ENCODE results near the gene NFIB. TPM values are rescaled to one million over a fixed set of nuclear protein-coding genes. Genes with fewer than 3 reads are reported as not detected.

Gene NFIB
- total and polyA plus RNA-seq, 2 experiments from 2014 or later = 5.3 to 6.0 TPM

DNA sequence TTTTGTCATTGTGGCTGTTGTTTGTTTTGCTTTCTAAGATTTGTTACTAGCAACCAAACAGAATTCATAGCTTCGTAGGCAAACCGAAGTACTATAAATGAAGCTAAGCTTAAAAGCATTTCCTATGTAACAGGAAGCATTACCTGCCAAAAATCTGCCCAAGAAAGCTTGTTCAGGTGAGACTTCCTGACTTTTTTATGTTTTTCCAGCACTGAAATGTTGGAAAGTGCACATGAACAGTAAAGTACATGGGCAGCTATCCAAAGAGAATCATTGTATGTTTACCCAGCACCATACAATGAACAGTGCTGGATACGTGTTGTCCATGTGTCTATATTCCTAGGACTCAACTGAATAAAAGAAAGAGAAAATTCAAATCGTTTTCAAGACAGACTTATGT, 247.1 kb downstream of the NFIB start:
- no peak for TF ChIP-seq EZH2phosphoT487 (IDR thresholded peaks at IDR 0.05; ENCODE audit: insufficient read depth, low read depth)
- no peak for TF ChIP-seq EZH2 (IDR thresholded peaks at IDR 0.05; ENCODE audit: insufficient read depth, poor library complexity, severe bottlenecking)
- Histone ChIP-seq H3K4me2 (ENCODE audit: unreplicated experiment) (no peak overlapping the region), H3K27me3 (replicated peaks; ENCODE audit: insufficient read depth) (no peaks in the 10 kb centered on the region), H3K9me2 (ENCODE audit: insufficient read depth) (no peaks in the 10 kb centered on the region), H4K20me1 (ENCODE audit: insufficient read depth) (no peaks in the 10 kb centered on the region), H3K36me3 (ENCODE audit: low read depth) (no peaks in the 10 kb centered on the region), H2AFZ (no peak overlapping the region), H3K9ac (no peak overlapping the region), H3K4me3 (no peak overlapping the region), H3K79me2 (ENCODE audit: insufficient read depth) (no peaks in the 10 kb centered on the region), H3K9me3 (ENCODE audit: low read depth) (no peaks in the 10 kb centered on the region), H3F3A (ENCODE audit: insufficient read depth) (peaks cover 16% of the 10 kb centered on the region), H3K4me1 (ENCODE audit: insufficient read depth) (peaks cover 10% of the 10 kb centered on the region), H3K27ac (no peak overlapping the region)
- no peak for DNase-seq
- 65 to 70% methylated on average over 4 of the region's 4 CpGs for WGBS, 2 experiments (ENCODE audit: low coverage in 1 of 2, low lambda C conversion rate in 2 of 2, missing lambda C conversion rate in 2 of 2)
- in situ Hi-C loops (cut with MboI) = no loop called here

DNA sequence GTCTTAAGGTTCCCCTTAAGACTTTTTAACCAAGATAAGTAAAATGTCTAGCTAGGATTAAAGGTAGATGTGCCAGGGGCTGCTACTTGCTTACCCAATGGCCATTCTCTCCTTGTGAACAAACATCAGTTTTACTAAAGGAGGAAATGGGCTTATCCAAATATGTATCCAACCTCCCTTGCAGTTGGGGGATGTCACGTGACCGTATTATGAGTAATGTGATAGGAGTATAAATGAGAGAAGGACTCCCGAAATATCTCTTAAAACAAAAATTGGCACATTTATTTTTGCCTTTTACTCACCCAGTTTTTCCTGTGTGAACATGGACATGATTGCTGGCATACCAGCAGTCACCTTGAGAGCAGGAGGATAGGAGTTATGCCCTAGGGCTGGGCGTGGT, 247.9 kb downstream of the NFIB start:
- Histone ChIP-seq H3K4me3 (no peak overlapping the region), H3K27ac (no peak overlapping the region), H3F3A (ENCODE audit: insufficient read depth) (peaks cover 17% of the 10 kb centered on the region), H3K4me1 (ENCODE audit: insufficient read depth) (peaks cover 10% of the 10 kb centered on the region), H3K9me3 (ENCODE audit: low read depth) (no peaks in the 10 kb centered on the region), H4K20me1 (ENCODE audit: insufficient read depth) (no peaks in the 10 kb centered on the region), H3K9me2 (ENCODE audit: insufficient read depth) (no peaks in the 10 kb centered on the region), H2AFZ (no peak overlapping the region), H3K36me3 (ENCODE audit: low read depth) (no peaks in the 10 kb centered on the region), H3K4me2 (ENCODE audit: unreplicated experiment) (no peak overlapping the region), H3K79me2 (ENCODE audit: insufficient read depth) (no peaks in the 10 kb centered on the region), H3K9ac (no peak overlapping the region), H3K27me3 (replicated peaks; ENCODE audit: insufficient read depth) (no peaks in the 10 kb centered on the region)
- TF ChIP-seq EZH2phosphoT487 (IDR thresholded peaks at IDR 0.05; ENCODE audit: insufficient read depth, low read depth) = no peak
- no peak for TF ChIP-seq EZH2 (IDR thresholded peaks at IDR 0.05; ENCODE audit: insufficient read depth, poor library complexity, severe bottlenecking)
- in situ Hi-C loops (cut with MboI) = no loop called here
- WGBS, 2 experiments (ENCODE audit: low coverage in 1 of 2, low lambda C conversion rate in 2 of 2, missing lambda C conversion rate in 2 of 2) = 92 to 97% methylated on average over 4 of the region's 4 CpGs
- no peak for DNase-seq

DNA sequence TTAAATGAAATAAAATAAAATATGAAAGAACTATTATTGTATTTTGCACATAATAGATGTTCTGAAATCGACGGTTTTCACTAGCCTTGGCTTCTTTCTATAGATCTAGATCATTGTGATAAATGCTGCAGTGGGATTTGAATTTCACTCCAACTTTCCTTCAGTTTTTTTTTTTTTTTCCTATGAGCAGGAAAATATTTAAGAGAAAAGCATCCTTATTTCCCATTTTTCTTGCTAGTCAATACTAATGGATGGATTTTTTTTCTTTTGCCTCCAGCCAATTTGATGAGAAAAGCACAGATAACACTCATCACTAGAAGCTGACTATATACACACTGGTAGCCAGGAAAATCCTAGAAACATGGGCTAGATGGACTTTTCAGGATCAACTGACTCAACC, 249.0 kb downstream of the NFIB start:
- Histone ChIP-seq H3K9me2 (ENCODE audit: insufficient read depth) (no peaks in the 10 kb centered on the region), H3K9ac (no peak overlapping the region), H2AFZ (no peak overlapping the region), H3K4me1 (ENCODE audit: insufficient read depth) (peaks cover 10% of the 10 kb centered on the region), H3K4me2 (ENCODE audit: unreplicated experiment) (no peak overlapping the region), H4K20me1 (ENCODE audit: insufficient read depth) (no peaks in the 10 kb centered on the region), H3K27ac (no peak overlapping the region), H3K36me3 (ENCODE audit: low read depth) (no peaks in the 10 kb centered on the region), H3K79me2 (ENCODE audit: insufficient read depth) (no peaks in the 10 kb centered on the region), H3K9me3 (ENCODE audit: low read depth) (no peaks in the 10 kb centered on the region), H3F3A (ENCODE audit: insufficient read depth) (peaks cover 17% of the 10 kb centered on the region), H3K27me3 (replicated peaks; ENCODE audit: insufficient read depth) (no peaks in the 10 kb centered on the region), H3K4me3 (no peak overlapping the region)
- WGBS, 2 experiments (ENCODE audit: low coverage in 1 of 2, low lambda C conversion rate in 2 of 2, missing lambda C conversion rate in 2 of 2) = 93 to 95% methylated on average over 2 of the region's 2 CpGs
- DNase-seq = no peak
- in situ Hi-C loops (cut with MboI) = no loop called here
- TF ChIP-seq EZH2phosphoT487 (IDR thresholded peaks at IDR 0.05; ENCODE audit: insufficient read depth, low read depth) (no peak), EZH2 (IDR thresholded peaks at IDR 0.05; ENCODE audit: insufficient read depth, poor library complexity, severe bottlenecking) (no peak)

DNA sequence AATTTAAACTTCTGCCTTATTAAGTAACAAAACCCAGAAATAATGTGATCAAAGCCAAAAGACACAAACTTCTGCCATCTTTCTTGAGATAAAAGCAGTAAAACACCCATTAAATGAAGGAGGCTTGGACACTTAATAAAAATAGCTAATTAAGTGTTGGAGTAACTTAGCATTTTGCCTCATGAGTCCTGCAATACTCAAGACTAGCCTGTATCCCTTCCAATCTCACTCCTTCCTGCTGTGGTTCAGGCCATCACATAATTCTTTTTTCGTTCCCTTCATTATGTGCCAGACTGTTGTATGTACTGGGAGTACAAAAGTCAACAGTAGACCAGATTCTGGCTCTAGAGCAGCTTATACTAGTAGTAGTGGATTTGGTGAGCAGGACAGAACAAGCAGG, 250.2 kb downstream of the NFIB start:
- no peak for DNase-seq
- peaks cover 17% of the 10 kb centered on the region for H3F3A ChIP-seq (ENCODE audit: insufficient read depth)
- WGBS, 2 experiments (ENCODE audit: low coverage in 1 of 2, low lambda C conversion rate in 2 of 2, missing lambda C conversion rate in 2 of 2) = 80 to 81% methylated on average over 1 of the region's 1 CpG

More for the DNA sequence above, 250.2 kb downstream of the NFIB start:
- H3K9ac ChIP-seq = no peak overlapping the region
- in situ Hi-C loops (cut with MboI) = no loop called here
- H3K4me2 ChIP-seq (ENCODE audit: unreplicated experiment) = no peak overlapping the region
- no peaks in the 10 kb centered on the region for H3K9me3 ChIP-seq (ENCODE audit: low read depth)
- H3K36me3 ChIP-seq (ENCODE audit: low read depth) = no peaks in the 10 kb centered on the region
- no peaks in the 10 kb centered on the region for H3K9me2 ChIP-seq (ENCODE audit: insufficient read depth)
- peaks cover 10% of the 10 kb centered on the region for H3K4me1 ChIP-seq (ENCODE audit: insufficient read depth)
- TF ChIP-seq EZH2 (IDR thresholded peaks at IDR 0.05; ENCODE audit: insufficient read depth, poor library complexity, severe bottlenecking) = no peak
- TF ChIP-seq EZH2phosphoT487 (IDR thresholded peaks at IDR 0.05; ENCODE audit: insufficient read depth, low read depth) = no peak
- H4K20me1 ChIP-seq (ENCODE audit: insufficient read depth) = no peaks in the 10 kb centered on the region
- no peaks in the 10 kb centered on the region for H3K79me2 ChIP-seq (ENCODE audit: insufficient read depth)
- no peak overlapping the region for H3K27ac ChIP-seq
- no peaks in the 10 kb centered on the region for H3K27me3 ChIP-seq (replicated peaks; ENCODE audit: insufficient read depth)
- no peak overlapping the region for H3K4me3 ChIP-seq
- no peak overlapping the region for H2AFZ ChIP-seq

Data from GM23248 (cell line).